SK-N-MC (cell line): ENCODE results near the gene TXNDC9.

Experiments used
- EZH2 ChIP-seq: fragments of 200-600 bp; sonication (generic); IDR thresholded peaks from one replicate; pipeline ENCODE4 v1.6.1; 2017; ENCODE audit warnings: antibody characterized with exemption
- POLR2AphosphoS5 ChIP-seq: IDR thresholded peaks from 2 replicates; pipeline ENCODE4 v1.6.1; 2012; ENCODE audit warnings: mild to moderate bottlenecking, low read depth, low read length, borderline replicate concordance

DNA sequence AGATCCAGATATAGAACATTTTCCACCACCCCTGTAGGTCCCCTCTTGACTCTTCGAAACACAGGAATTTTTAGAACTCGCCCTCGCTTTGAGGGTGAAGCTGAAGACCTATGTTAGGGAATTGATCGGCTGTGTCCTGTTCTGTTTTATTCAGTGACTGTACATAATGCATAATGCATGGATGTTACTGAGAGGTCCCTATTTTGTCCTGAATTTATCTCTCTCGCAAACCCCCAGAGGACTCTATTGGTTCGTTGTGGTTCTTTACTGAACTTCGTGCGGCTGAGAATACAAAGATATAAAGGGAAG, 625 bp upstream of the TXNDC9 start:
- TF ChIP-seq EZH2 (no peak), POLR2AphosphoS5 (no peak)
